ENCODE measurements around the gene GLB1L3.
"Not testable (repeated sequence)": the region's sequence is repeated elsewhere in the genome, so short reads cannot be mapped to it uniquely, and the experiment has no call there.

Gene GLB1L3

GRCh38 chr11:134271978-134272377 is 4.2 kb upstream of the GLB1L3 start:
- peaks cover 0 to 18% of the 10 kb centered on the region in 2 donors for H3K27me3 Mint-ChIP-seq
- no peak overlapping the region for H3K27ac Mint-ChIP-seq
- H3K36me3 Mint-ChIP-seq (ENCODE audit: insufficient read depth): peaks cover 6% of the 10 kb centered on the region

DNA sequence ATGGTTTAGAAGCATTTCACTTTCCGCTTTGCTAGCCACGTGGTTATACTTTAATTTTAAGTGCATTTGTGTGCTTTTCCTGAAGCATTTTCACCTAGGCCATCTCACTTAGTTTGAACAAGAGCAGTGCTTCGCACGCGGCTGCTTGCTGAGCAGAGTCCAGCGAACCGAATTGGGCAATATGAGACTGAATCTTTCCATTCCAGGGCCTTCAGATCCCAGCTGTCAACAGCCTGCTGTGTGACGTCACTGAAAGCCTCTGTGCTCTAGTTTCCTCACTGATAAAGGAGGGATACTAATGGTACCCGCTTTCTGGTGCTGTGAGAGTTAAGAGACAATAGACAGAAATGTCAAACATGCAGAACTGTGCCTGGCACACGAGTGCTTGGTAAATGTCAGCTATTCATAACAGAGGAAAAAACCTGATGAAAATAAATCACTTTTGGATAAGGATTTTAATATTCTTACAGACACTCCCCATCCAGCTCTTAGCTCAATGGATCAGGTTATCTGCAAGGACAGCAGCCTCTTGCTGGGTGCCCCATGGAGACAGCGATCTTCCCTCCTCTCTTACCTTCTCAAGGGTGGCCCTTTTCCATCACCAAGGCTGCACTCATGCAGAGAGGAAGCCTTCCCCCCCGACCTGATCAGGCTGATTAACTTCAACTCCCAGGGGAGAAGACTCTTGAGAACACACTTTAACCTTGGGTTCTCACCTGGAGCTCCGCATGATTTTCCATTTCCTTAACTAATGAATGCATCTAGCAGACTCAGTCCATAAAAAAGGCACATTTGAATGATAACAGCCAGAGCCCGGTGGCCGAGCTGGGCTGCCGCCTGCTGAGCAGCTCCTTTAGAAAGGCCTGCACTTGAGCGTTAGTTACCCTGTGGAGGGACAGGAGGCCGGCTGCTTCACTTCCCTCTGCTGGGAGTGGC is 3.5 kb upstream of the GLB1L3 start:
- peaks cover 0 to 25% of the 10 kb centered on the region in 2 donors for H3K27me3 Mint-ChIP-seq
- H3K36me3 Mint-ChIP-seq (ENCODE audit: insufficient read depth): peaks cover 6% of the 10 kb centered on the region
- H3K9me3 Mint-ChIP-seq: no peaks in the 10 kb centered on the region
- no peak overlapping the region for H3K27ac Mint-ChIP-seq
- no peak for ATAC-seq (replicated peaks)
- H3K4me3 Mint-ChIP-seq: no peak overlapping the region
- DNase-seq: no peak
- H3K4me1 Mint-ChIP-seq (ENCODE audit: low read depth in 2 of 2): peaks cover 31 to 41% of the 10 kb centered on the region in 2 donors

More at GRCh38 chr11:134271978-134272377, 4.2 kb upstream of the GLB1L3 start:
- Mint-ChIP-seq H3K4me3 (no peak overlapping the region), H3K9me3 (no peaks in the 10 kb centered on the region), H3K4me1 (ENCODE audit: low read depth in 2 of 2) (peaks cover 28 to 38% of the 10 kb centered on the region in 2 donors)
- no peak for ATAC-seq (replicated peaks)
- no peak for DNase-seq

GRCh38 chr11:134273317-134273712 is 2.9 kb upstream of the GLB1L3 start:
- Mint-ChIP-seq H3K27me3 (peaks cover 0 to 25% of the 10 kb centered on the region in 2 donors), H3K27ac (no peak overlapping the region), H3K9me3 (no peaks in the 10 kb centered on the region), H3K4me1 (ENCODE audit: low read depth in 2 of 2) (peaks cover 31 to 38% of the 10 kb centered on the region in 2 donors), H3K4me3 (no peak overlapping the region), H3K36me3 (ENCODE audit: insufficient read depth) (peaks cover 6% of the 10 kb centered on the region)
- no peak for DNase-seq
- no peak for ATAC-seq (replicated peaks)

- peak overlapping the region; percentile 76 to 77 for H3K27ac Mint-ChIP-seq
- H3K27me3 Mint-ChIP-seq: peaks cover 0 to 25% of the 10 kb centered on the region in 2 donors
Observed at GRCh38 chr11:134275188-134275533, 1.0 kb upstream of the GLB1L3 start.

DNA sequence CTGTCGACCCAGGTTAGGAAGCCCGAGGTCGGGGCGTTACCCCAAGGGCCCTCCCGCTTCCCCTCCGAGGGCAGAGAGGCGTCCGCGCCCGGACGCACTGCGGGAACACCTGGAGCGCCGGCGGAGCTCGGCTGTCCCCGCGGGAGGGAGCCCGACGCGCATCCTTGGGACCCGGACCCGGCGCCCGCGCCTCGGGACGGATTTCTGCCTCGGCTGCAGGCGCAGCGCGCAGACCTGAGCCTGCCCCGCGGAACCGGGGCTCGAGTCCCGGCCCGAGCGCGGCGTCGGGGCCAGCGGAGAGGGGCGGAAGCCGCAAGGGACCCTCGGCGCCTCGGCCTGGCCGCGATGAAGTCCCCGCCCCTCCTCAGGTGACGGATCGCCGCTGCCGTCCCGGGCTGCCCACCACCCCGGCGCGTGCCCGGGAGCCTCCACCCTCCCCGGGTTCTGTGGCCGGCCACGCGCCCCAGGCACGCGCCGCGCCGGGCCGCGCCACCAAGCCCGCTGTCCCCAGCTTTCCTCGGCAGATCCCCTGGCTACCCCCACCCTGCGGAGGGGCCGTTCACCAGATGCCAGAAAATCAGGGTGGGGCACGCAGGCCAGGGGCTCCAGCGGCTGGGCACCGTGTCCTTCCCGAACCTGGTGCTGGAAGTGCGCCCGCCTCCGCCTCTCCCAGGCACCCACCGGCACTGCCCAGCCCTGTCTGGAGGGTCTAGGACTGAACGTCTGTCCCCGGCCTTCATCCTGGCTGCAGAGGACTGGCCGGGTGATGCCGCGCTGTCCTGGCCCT is 410 bp downstream of the GLB1L3 start:
- no peaks in the 10 kb centered on the region for H3K36me3 Mint-ChIP-seq (ENCODE audit: insufficient read depth)
- H3K27ac Mint-ChIP-seq: peak overlapping the region; percentile 76 to 77
- no peaks in the 10 kb centered on the region for H3K9me3 Mint-ChIP-seq
- H3K4me3 Mint-ChIP-seq: peak overlapping the region; percentile 95 to 96
- peaks cover 0 to 26% of the 10 kb centered on the region in 2 donors for H3K27me3 Mint-ChIP-seq
- peak; percentile 11 for ATAC-seq (replicated peaks)
- peaks cover 10 to 22% of the 10 kb centered on the region in 2 donors for H3K4me1 Mint-ChIP-seq (ENCODE audit: low read depth in 2 of 2)
- DNase-seq: no peak

More at GRCh38 chr11:134275188-134275533, 1.0 kb upstream of the GLB1L3 start:
- Mint-ChIP-seq H3K36me3 (ENCODE audit: insufficient read depth) (peaks cover 4% of the 10 kb centered on the region), H3K9me3 (no peaks in the 10 kb centered on the region), H3K4me3 (peak overlapping the region; percentile 95 to 96), H3K4me1 (ENCODE audit: low read depth in 2 of 2) (peaks cover 24 to 30% of the 10 kb centered on the region in 2 donors)
- no peak for ATAC-seq (replicated peaks)
- DNase-seq: no peak

GRCh38 chr11:134277183-134278001 is 1.2 kb downstream of the GLB1L3 start:
- DNase-seq: no peak
- Mint-ChIP-seq H3K27ac (peak overlapping the region in 1 of 2 donors; percentile 54), H3K36me3 (ENCODE audit: insufficient read depth) (no peaks in the 10 kb centered on the region), H3K9me3 (no peaks in the 10 kb centered on the region), H3K4me3 (peak overlapping the region; percentile 81 to 85), H3K4me1 (ENCODE audit: low read depth in 2 of 2) (peaks cover 10 to 22% of the 10 kb centered on the region in 2 donors), H3K27me3 (peaks cover 0 to 20% of the 10 kb centered on the region in 2 donors)
- ATAC-seq (replicated peaks): no peak

GRCh38 chr11:134278356-134278755 is 2.2 kb downstream of the GLB1L3 start:
- peaks cover 0 to 16% of the 10 kb centered on the region in 2 donors for H3K27me3 Mint-ChIP-seq
- no peak for DNase-seq
- ATAC-seq (replicated peaks): no peak
- no peak overlapping the region for H3K27ac Mint-ChIP-seq
- peaks cover 10 to 17% of the 10 kb centered on the region in 2 donors for H3K4me1 Mint-ChIP-seq (ENCODE audit: low read depth in 2 of 2)
- no peaks in the 10 kb centered on the region for H3K36me3 Mint-ChIP-seq (ENCODE audit: insufficient read depth)
- H3K9me3 Mint-ChIP-seq: no peaks in the 10 kb centered on the region
- H3K4me3 Mint-ChIP-seq: no peak overlapping the region

DNA sequence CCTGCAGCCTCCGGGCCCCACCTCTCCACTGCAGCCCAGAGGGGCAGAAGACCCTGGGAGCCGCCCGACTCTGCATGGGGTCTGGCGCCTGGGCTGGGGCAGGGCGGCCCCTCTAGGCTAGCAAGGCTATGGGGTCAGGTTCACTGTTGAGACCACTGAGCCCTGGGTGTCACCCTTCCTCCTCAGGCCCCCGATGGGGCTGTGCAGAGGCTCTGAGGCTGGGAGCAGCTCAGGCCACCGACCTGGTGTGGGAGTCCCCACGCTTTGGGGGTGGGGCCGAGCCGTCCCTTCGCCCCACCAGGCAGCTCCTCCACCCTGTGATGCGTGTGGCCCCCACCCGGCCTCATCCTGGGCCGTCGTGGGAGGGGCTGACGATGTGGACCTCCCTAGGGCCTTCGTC is 5.5 kb downstream of the GLB1L3 start:
- not testable (repeated sequence) for H3K27ac Mint-ChIP-seq; ATAC-seq (replicated peaks); H3K9me3 Mint-ChIP-seq; H3K36me3 Mint-ChIP-seq (ENCODE audit: insufficient read depth); DNase-seq; H3K4me3 Mint-ChIP-seq; H3K4me1 Mint-ChIP-seq (ENCODE audit: low read depth in 2 of 2)
- peaks cover 0 to 35% of the 10 kb centered on the region in 2 donors for H3K27me3 Mint-ChIP-seq

DNA sequence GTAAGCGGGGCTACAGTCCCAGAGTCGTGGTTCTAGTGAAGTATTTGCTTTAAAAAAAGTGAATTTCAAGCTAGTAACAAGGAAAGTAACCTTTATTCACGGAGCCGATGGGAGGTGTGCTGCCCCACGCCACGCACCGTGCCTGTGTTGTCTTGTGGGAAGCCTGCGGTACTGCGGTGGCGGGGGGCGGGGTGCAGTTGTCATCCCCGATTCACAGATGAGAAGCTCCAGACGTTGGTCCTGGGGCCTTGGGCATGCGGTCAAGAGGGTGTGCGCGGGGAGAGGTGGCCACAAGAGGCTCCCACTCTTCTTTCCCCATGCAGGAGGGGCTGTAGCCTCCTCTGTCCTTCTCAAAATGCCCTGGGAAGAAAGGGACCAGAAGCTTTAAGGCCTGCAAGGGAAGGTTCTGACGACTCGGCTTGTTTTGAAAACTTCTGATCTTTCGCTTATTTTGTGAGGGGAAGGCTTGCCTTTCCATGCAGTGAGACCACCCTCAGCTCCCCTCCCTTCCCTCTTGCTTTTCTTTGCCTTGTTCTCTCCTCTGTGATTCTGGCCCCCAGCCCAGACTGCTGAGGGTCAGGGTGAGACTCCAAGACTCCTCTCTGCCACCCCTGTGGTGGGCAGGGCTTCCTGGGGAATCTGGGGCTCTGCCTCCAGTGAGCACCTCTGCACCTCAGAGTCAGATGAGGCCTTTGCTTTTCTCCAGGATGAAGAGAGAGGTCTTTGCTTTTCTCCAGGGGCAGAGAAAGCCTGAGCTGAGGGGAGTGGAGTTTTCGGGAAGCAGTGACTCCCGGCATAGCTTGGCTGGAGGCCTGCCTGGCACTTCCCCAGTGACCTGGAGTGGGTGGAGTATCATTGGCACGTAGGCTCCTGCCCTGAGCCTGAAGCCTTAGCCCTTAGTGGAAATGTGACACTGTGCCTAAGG is 6.2 kb downstream of the GLB1L3 start:
- peaks cover 0 to under 1% of the 10 kb centered on the region in 2 donors for H3K4me1 Mint-ChIP-seq (ENCODE audit: low read depth in 2 of 2)
- DNase-seq (no peak), ATAC-seq (replicated peaks) (no peak)
- H3K4me3 Mint-ChIP-seq: no peak overlapping the region
- no peaks in the 10 kb centered on the region for H3K36me3 Mint-ChIP-seq (ENCODE audit: insufficient read depth)
- H3K9me3 Mint-ChIP-seq: no peaks in the 10 kb centered on the region
- H3K27ac Mint-ChIP-seq: no peak overlapping the region
- H3K27me3 Mint-ChIP-seq: peaks cover 0 to 30% of the 10 kb centered on the region in 2 donors

DNA sequence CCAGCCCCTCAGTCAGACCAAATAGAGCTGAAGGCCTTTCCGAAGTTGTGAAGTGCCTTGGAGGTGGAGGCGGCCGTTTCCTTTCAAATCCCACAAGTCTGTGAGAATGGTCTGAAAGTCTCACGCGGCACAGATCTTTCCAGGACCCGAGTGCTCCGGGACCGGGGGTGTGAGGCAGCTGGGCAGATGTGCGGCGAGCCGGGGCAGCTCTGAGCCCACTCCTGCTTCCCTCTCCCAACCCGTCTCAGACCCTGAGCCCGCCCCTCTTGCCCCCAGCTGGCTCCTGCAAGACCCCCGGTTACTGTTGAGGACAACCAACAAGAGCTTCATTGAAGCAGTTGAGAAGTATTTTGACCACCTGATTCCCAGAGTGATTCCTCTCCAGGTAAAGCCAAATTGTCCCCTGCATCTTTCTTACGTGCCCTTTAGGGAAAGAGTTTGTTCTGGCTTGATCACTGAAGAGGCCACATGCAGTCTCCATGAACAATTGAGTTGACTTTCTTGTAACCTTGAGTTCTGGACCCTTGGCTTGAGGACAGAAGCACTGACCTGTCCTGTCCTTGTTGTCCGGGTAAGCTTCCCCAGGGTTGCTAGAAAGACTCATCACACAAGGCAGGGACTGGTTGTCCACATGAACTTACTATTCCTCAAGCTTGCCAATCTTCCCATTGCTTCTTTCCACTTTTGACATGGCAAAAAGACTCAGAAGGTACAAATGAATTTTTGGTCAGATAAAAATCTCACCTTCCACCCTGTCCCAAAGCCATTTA is 7.5 kb downstream of the GLB1L3 start:
- no peaks in the 10 kb centered on the region for H3K9me3 Mint-ChIP-seq
- H3K27me3 Mint-ChIP-seq: peaks cover 0 to 36% of the 10 kb centered on the region in 2 donors
- DNase-seq (no peak), ATAC-seq (replicated peaks) (no peak)
- no peaks in the 10 kb centered on the region for H3K36me3 Mint-ChIP-seq (ENCODE audit: insufficient read depth)
- H3K27ac Mint-ChIP-seq: no peak overlapping the region
- no peaks in the 10 kb centered on the region for H3K4me1 Mint-ChIP-seq (ENCODE audit: low read depth in 2 of 2)
- H3K4me3 Mint-ChIP-seq: no peak overlapping the region

DNA sequence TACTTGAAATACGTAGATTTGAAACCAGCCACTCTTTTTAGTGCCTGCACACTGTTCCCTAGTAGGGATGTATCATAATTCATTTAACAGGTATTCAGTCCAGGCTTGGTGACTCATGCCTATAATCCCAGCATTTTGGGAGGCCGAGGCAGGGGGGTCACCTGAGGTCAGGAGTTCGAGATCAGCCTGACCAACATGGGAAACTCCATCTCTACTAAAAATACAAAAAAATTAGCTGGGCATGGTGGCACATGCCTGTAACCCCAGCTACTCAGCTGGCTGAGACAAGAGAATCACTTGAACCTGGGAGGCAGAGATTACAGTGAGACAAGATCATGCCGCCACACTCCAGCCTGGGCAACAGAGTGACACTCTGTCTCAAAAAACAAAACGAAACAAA is 8.2 kb downstream of the GLB1L3 start:
- DNase-seq; H3K27ac Mint-ChIP-seq; H3K4me3 Mint-ChIP-seq; ATAC-seq (replicated peaks); H3K36me3 Mint-ChIP-seq (ENCODE audit: insufficient read depth); H3K4me1 Mint-ChIP-seq (ENCODE audit: low read depth in 2 of 2); H3K9me3 Mint-ChIP-seq: not testable (repeated sequence)
- H3K27me3 Mint-ChIP-seq: peaks cover 0 to 36% of the 10 kb centered on the region in 2 donors

GRCh38 chr11:134287561-134287960 is 11.4 kb downstream of the GLB1L3 start:
- no peak for DNase-seq
- ATAC-seq (replicated peaks): no peak
- H3K27ac Mint-ChIP-seq: no peak overlapping the region

More at GRCh38 chr11:134287561-134287960, 11.4 kb downstream of the GLB1L3 start:
- Mint-ChIP-seq H3K27me3 (peaks cover 0 to 40% of the 10 kb centered on the region in 2 donors), H3K9me3 (no peaks in the 10 kb centered on the region), H3K4me1 (ENCODE audit: low read depth in 2 of 2) (no peaks in the 10 kb centered on the region), H3K4me3 (no peak overlapping the region), H3K36me3 (ENCODE audit: insufficient read depth) (no peaks in the 10 kb centered on the region)
